Vagina (tissue), 2 donors: ENCODE measurements around the gene ALDH3B1. TPM values are rescaled to one million over a fixed set of nuclear protein-coding genes. Genes with fewer than 3 reads are reported as not detected.

Experiments used
- DNase-seq, 2 donors: peaks; one replicate each; pipeline ENCODE4 v3.0.0-alpha.2; 2017; ENCODE audit errors: extremely low spot score in 2 of 2
- H3K27ac ChIP-seq: fragments of 200-600 bp; sonication (generic); one replicate; pipeline ENCODE4 v1.5.1; 2019
- H3K27me3 ChIP-seq: fragments of 200-600 bp; sonication (generic); one replicate; pipeline ENCODE4 v1.5.1; 2019
- H3K36me3 ChIP-seq, 2 donors: fragments of 200-600 bp; sonication (generic); one replicate each; pipeline ENCODE4 v1.5.1; 2017 to 2019
- H3K4me1 ChIP-seq: fragments of 200-600 bp; sonication (generic); one replicate; pipeline ENCODE4 v1.5.1; 2019
- H3K4me3 ChIP-seq, 2 donors: fragments of 200-600 bp; sonication (generic); 1 replicate in 1 of 2; 2 replicates in 1 of 2; pipeline ENCODE4 v1.5.1; 2016 to 2019
- H3K9me3 ChIP-seq: fragments of 200-600 bp; sonication (generic); one replicate; pipeline ENCODE4 v1.5.1; 2019
- CTCF ChIP-seq, 3 experiments: fragments of 450-650 bp in 2 of 3; fragments of 200-600 bp in 1 of 3; sonication (generic) in 1 of 3; IDR thresholded peaks; one replicate each; pipeline ENCODE4 v1.5.1; 2017 to 2019; ENCODE audit warnings: antibody characterized with exemption in 3 of 3, mild to moderate bottlenecking in 2 of 3, moderate library complexity in 2 of 3
- POLR2A ChIP-seq, 2 donors: fragments of 450-650 bp; IDR thresholded peaks; one replicate each; pipeline ENCODE4 v1.6.1; 2017; ENCODE audit warnings: antibody characterized with exemption in 2 of 2, mild to moderate bottlenecking in 2 of 2, moderate library complexity in 2 of 2
- POLR2AphosphoS5 ChIP-seq, 2 donors: sonication (generic); formaldehyde crosslinking; IDR thresholded peaks; one replicate each; pipeline ENCODE4 v1.9.0; 2017; ENCODE audit warnings: antibody characterized with exemption in 2 of 2, mild to moderate bottlenecking in 2 of 2, low read depth in 1 of 2; ENCODE audit not compliant: insufficient read depth in 1 of 2
- intact Hi-C: fragments of 100-400 bp; cut with DNase I; formaldehyde crosslinking; loops from one replicate; pipeline ENCODE4 v1.15.1; 2023
- total RNA-seq: library from RNA; depleted of rRNA; stranded (reverse); fragments of >200 nt; gene quantifications from one replicate; pipeline ENCODE4 v1.2.3, GENCODE V29; 2016

The ALDH3B1 gene
- total RNA-seq, 1 donor from 2014 or later, result 22.1 TPM

- intact Hi-C loops, result no loop called here
- peaks cover 0 to 7% of the 10 kb centered on the region in 2 donors for H3K36me3 ChIP-seq
- peak overlapping the region; percentile 96 for H3K27ac ChIP-seq
- TF ChIP-seq POLR2A (IDR thresholded peaks at IDR 0.05) (no peak), POLR2AphosphoS5 (IDR thresholded peaks at IDR 0.05; ENCODE audit: insufficient read depth in 1 of 2, low read depth in 1 of 2) (no peak), CTCF (IDR thresholded peaks at IDR 0.05) (no peak)
- peak overlapping the region; percentile 19 to 33 for H3K4me3 ChIP-seq
- H3K4me1 ChIP-seq, result peaks cover 62% of the 10 kb centered on the region
- H3K9me3 ChIP-seq, result no peaks in the 10 kb centered on the region
- DNase-seq, result no peak
- H3K27me3 ChIP-seq, result no peaks in the 10 kb centered on the region
These were observed 32.9 kb downstream of the ALDH3B1 start for GRCh38 chr11:68043029-68043348.

- Histone ChIP-seq H3K36me3 (peaks cover 0 to 7% of the 10 kb centered on the region in 2 donors), H3K27ac (peak overlapping the region; percentile 96), H3K4me3 (peak overlapping the region; percentile 19 to 33), H3K4me1 (peaks cover 56% of the 10 kb centered on the region), H3K9me3 (no peaks in the 10 kb centered on the region), H3K27me3 (no peaks in the 10 kb centered on the region)
- TF ChIP-seq CTCF (IDR thresholded peaks at IDR 0.05), result no peak
- TF ChIP-seq POLR2AphosphoS5 (IDR thresholded peaks at IDR 0.05; ENCODE audit: insufficient read depth in 1 of 2, low read depth in 1 of 2), result peak in 1 of 2 donors; percentile 77
- no peak for DNase-seq
- intact Hi-C loops, result no loop called here
These were observed 33.4 kb downstream of the ALDH3B1 start for GRCh38 chr11:68043349-68044144.

GRCh38 chr11:68044145-68044813, 34.2 kb downstream of the ALDH3B1 start:
- TF ChIP-seq POLR2AphosphoS5 (IDR thresholded peaks at IDR 0.05; ENCODE audit: insufficient read depth in 1 of 2, low read depth in 1 of 2) (no peak), CTCF (IDR thresholded peaks at IDR 0.05) (no peak)
- no peak for DNase-seq
- Histone ChIP-seq H3K27me3 (no peaks in the 10 kb centered on the region), H3K4me3 (peak overlapping the region in 1 of 2 donors; percentile 33), H3K36me3 (peaks cover 0 to 10% of the 10 kb centered on the region in 2 donors), H3K9me3 (no peaks in the 10 kb centered on the region), H3K27ac (peak overlapping the region; percentile 96), H3K4me1 (peaks cover 51% of the 10 kb centered on the region)
- intact Hi-C loops, result no loop called here

- no peak for DNase-seq
- Histone ChIP-seq H3K4me1 (peaks cover 45% of the 10 kb centered on the region), H3K27ac (peak overlapping the region; percentile 96), H3K27me3 (no peaks in the 10 kb centered on the region), H3K4me3 (no peak overlapping the region), H3K36me3 (peaks cover 0 to 16% of the 10 kb centered on the region in 2 donors), H3K9me3 (no peaks in the 10 kb centered on the region)
- intact Hi-C loops, result no loop called here
- TF ChIP-seq CTCF (IDR thresholded peaks at IDR 0.05) (no peak), POLR2AphosphoS5 (IDR thresholded peaks at IDR 0.05; ENCODE audit: insufficient read depth in 1 of 2, low read depth in 1 of 2) (no peak), POLR2A (IDR thresholded peaks at IDR 0.05) (no peak)
These were observed 34.8 kb downstream of the ALDH3B1 start for GRCh38 chr11:68044898-68045351.
